OCI-LY3 (cell line): ENCODE data around the gene PREX1.

Experiments used
- H2AFZ ChIP-seq: fragments of 200-600, 300-600 bp; shearing (Covaris generic); 2 replicates; pipeline ENCODE4 v1.6.0; 2014; ENCODE audit warnings: antibody characterized with exemption, low read depth, low read length
- H3K27ac ChIP-seq: fragments of 200-600, 300-600 bp; sonication (generic); 2 replicates; pipeline ENCODE4 v1.5.1; 2014; ENCODE audit warnings: mild to moderate bottlenecking, low read length, moderate library complexity, mixed read lengths
- H3K27me3 ChIP-seq: fragments of 200-600, 300-600 bp; sonication (generic); 2 replicates; pipeline ENCODE4 v1.6.1; 2014; ENCODE audit warnings: low read depth, low read length, mixed read lengths
- H3K36me3 ChIP-seq: fragments of 200-600, 300-600 bp; sonication (generic); replicated peaks from 2 replicates; pipeline ENCODE3; 2014; ENCODE audit warnings: low read depth, low read length, mixed read lengths
- H3K4me1 ChIP-seq: fragments of 300-600, 200-600 bp; sonication (generic); 2 replicates; pipeline ENCODE4 v1.6.1; 2014; ENCODE audit warnings: low read length, mixed read lengths
- H3K4me2 ChIP-seq: fragments of 200-600, 300-600 bp; sonication (generic); 2 replicates; pipeline ENCODE4 v1.6.1; 2014; ENCODE audit warnings: low read length, mixed read lengths
- H3K4me3 ChIP-seq: fragments of 300-600, 200-600 bp; sonication (generic); 2 replicates; pipeline ENCODE4 v1.5.1; 2014; ENCODE audit warnings: antibody characterized with exemption, mild to moderate bottlenecking, low read length, moderate library complexity
- H3K79me2 ChIP-seq: fragments of 300-600, 200-600 bp; shearing (Covaris generic); 2 replicates; pipeline ENCODE4 v1.6.1; 2014; ENCODE audit warnings: mild to moderate bottlenecking, low read length, mixed read lengths
- H3K9ac ChIP-seq: fragments of 300-600, 200-600 bp; shearing (Covaris generic); 2 replicates; pipeline ENCODE4 v1.6.0; 2014; ENCODE audit warnings: mild to moderate bottlenecking, low read length, moderate library complexity
- H3K9me3 ChIP-seq: fragments of 200-600, 300-600 bp; shearing (Covaris generic); 2 replicates; pipeline ENCODE4 v1.6.1; 2014; ENCODE audit warnings: low read length, mixed read lengths; ENCODE audit not compliant: insufficient read depth
- H4K20me1 ChIP-seq: fragments of 200-600, 300-600 bp; sonication (generic); 2 replicates; pipeline ENCODE4 v1.6.1; 2016; ENCODE audit warnings: low read length, mixed read lengths; ENCODE audit not compliant: insufficient read depth
- EZH2phosphoT487 ChIP-seq: fragments of 200-600 bp; shearing (Covaris generic); IDR thresholded peaks from 2 replicates; pipeline ENCODE4 v1.6.1; 2018; ENCODE audit warnings: antibody characterized with exemption, mixed run types, low read depth
- TF ChIP-seq, protein P1 (sequence below): fragments of 200-600, 300-600 bp; sonication (generic); IDR thresholded peaks from 2 replicates; pipeline ENCODE4 v1.5.1; 2014; ENCODE audit warnings: antibody characterized with exemption, low read length, low read depth

Gene PREX1

GRCh38 chr20:48702455-48702913 lies 125.3 kb downstream of the PREX1 start:
- no peak overlapping the region for H3K4me2 ChIP-seq
- no peak overlapping the region for H2AFZ ChIP-seq
- H3K36me3 ChIP-seq, result peaks cover 2% of the 10 kb centered on the region
- no peak overlapping the region for H3K9ac ChIP-seq
- no peaks in the 10 kb centered on the region for H3K27me3 ChIP-seq
- TF ChIP-seq, protein P1, sequence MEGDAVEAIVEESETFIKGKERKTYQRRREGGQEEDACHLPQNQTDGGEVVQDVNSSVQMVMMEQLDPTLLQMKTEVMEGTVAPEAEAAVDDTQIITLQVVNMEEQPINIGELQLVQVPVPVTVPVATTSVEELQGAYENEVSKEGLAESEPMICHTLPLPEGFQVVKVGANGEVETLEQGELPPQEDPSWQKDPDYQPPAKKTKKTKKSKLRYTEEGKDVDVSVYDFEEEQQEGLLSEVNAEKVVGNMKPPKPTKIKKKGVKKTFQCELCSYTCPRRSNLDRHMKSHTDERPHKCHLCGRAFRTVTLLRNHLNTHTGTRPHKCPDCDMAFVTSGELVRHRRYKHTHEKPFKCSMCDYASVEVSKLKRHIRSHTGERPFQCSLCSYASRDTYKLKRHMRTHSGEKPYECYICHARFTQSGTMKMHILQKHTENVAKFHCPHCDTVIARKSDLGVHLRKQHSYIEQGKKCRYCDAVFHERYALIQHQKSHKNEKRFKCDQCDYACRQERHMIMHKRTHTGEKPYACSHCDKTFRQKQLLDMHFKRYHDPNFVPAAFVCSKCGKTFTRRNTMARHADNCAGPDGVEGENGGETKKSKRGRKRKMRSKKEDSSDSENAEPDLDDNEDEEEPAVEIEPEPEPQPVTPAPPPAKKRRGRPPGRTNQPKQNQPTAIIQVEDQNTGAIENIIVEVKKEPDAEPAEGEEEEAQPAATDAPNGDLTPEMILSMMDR, result no peak
- TF ChIP-seq EZH2phosphoT487, result no peak
- no peak overlapping the region for H3K27ac ChIP-seq
- no peaks in the 10 kb centered on the region for H3K79me2 ChIP-seq
- no peak overlapping the region for H3K4me3 ChIP-seq
- H4K20me1 ChIP-seq, result no peaks in the 10 kb centered on the region
- H3K4me1 ChIP-seq, result no peaks in the 10 kb centered on the region
- no peaks in the 10 kb centered on the region for H3K9me3 ChIP-seq

DNA sequence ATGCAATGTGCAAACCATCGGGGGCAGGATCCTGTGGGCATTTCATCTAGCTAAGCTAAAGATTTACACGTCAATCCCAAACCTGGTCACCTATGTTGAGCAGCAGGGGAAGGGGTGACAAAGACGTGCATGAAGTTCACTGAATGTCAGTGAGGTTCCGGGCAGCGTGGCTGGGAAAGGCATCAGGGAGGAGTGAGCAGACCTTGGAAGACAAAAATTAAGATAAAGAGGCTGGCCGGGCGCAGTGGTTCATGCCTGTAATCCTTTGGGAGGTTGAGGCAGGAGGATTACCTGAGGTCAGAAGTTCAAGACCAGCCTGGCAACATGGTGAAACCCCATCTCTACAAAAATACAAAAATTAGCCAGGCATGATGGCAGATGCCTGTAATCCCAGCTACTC lies 126.1 kb downstream of the PREX1 start:
- Histone ChIP-seq H2AFZ (no peak overlapping the region), H3K4me1 (no peaks in the 10 kb centered on the region), H3K4me3 (no peak overlapping the region), H3K27ac (no peak overlapping the region), H3K36me3 (peaks cover 2% of the 10 kb centered on the region), H4K20me1 (no peaks in the 10 kb centered on the region), H3K9ac (no peak overlapping the region), H3K27me3 (no peaks in the 10 kb centered on the region), H3K79me2 (no peaks in the 10 kb centered on the region), H3K9me3 (no peaks in the 10 kb centered on the region), H3K4me2 (no peak overlapping the region)
- TF ChIP-seq, protein P1, result no peak
- no peak for TF ChIP-seq EZH2phosphoT487

- no peaks in the 10 kb centered on the region for H3K79me2 ChIP-seq
- H3K27me3 ChIP-seq, result no peaks in the 10 kb centered on the region
- no peak overlapping the region for H3K9ac ChIP-seq
- H3K4me1 ChIP-seq, result no peaks in the 10 kb centered on the region
- TF ChIP-seq EZH2phosphoT487, result no peak
- TF ChIP-seq, protein P1, result peak; percentile 34
- H3K27ac ChIP-seq, result no peak overlapping the region
- no peak overlapping the region for H3K4me3 ChIP-seq
- no peaks in the 10 kb centered on the region for H4K20me1 ChIP-seq
- no peaks in the 10 kb centered on the region for H3K9me3 ChIP-seq
- H2AFZ ChIP-seq, result no peak overlapping the region
- no peak overlapping the region for H3K4me2 ChIP-seq
- H3K36me3 ChIP-seq, result peaks cover 2% of the 10 kb centered on the region
Observed at GRCh38 chr20:48698507-48699267, 129.1 kb downstream of the PREX1 start.

DNA sequence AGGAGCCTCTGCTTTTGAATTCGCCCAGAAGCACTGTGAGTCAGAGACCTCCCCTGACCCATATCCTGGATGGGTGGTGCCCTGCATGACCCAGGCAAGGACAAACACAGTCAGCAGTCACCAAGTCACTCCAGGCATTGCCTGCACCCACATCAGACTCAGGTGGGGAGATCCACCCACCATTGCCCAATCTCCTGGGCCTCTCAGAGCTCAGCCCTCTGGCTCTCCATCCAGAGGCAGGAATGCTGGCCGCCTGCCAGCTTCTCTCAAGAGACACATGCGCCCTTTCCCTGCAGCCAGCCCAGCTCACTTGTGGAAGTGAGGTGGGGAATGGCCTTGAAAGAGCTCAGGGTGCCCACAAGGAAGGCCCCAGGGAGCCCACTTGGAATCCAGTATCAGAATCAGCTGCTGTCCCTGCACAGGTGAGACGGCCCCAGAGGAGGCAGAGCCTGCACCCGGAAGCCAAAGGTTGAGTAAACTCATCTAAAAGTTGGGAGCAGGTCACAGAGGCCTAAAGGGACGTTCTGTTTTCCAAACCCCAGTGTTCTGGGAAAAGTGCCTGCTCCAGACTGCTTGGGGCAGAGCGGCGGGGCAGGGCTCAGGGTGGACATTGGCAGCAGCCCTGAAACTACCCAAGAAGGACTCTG lies 129.8 kb downstream of the PREX1 start:
- Histone ChIP-seq H3K36me3 (peaks cover 2% of the 10 kb centered on the region), H3K4me2 (no peak overlapping the region), H3K4me1 (no peaks in the 10 kb centered on the region), H3K79me2 (no peaks in the 10 kb centered on the region), H4K20me1 (no peaks in the 10 kb centered on the region), H3K9me3 (no peaks in the 10 kb centered on the region), H3K27me3 (no peaks in the 10 kb centered on the region), H2AFZ (no peak overlapping the region), H3K4me3 (no peak overlapping the region), H3K27ac (no peak overlapping the region), H3K9ac (no peak overlapping the region)
- TF ChIP-seq EZH2phosphoT487, result no peak
- TF ChIP-seq, protein P1, result no peak
